ENCODE measurements around the gene HTD2. TPM values are rescaled to one million over a fixed set of nuclear protein-coding genes. Genes with fewer than 3 reads are reported as not detected.

The HTD2 gene
- total RNA-seq, 1 experiment from 2014 or later, result 13.5 TPM

GRCh38 chr3:58346368-58346767 is 40.0 kb downstream of the HTD2 start:
- Histone ChIP-seq H3K4me3 (replicated peaks in 1 of 2; ENCODE audit: low read depth in 1 of 2, low read length in 2 of 2) (no peak overlapping the region), H3K79me2 (ENCODE audit: insufficient read depth, low read length) (no peaks in the 10 kb centered on the region), H3K27ac (ENCODE audit: low read depth, low read length) (no peak overlapping the region), H3K9me3 (ENCODE audit: control insufficient read depth in 1 of 2, insufficient read depth in 1 of 2, low read depth in 1 of 2, low read length in 2 of 2) (no peaks in the 10 kb centered on the region), H3K4me2 (ENCODE audit: low read length) (no peak overlapping the region), H3K36me3 (ENCODE audit: control insufficient read depth in 1 of 2, insufficient read depth in 2 of 2, low read length in 2 of 2) (no peaks in the 10 kb centered on the region), H4K20me1 (ENCODE audit: insufficient read depth) (no peaks in the 10 kb centered on the region), H2AFZ (ENCODE audit: low read depth, low read length, poor library complexity, severe bottlenecking) (no peak overlapping the region), H3K4me1 (ENCODE audit: control insufficient read depth in 1 of 2, insufficient read depth in 2 of 2, low read length in 2 of 2) (peaks cover 5 to 10% of the 10 kb centered on the region in 2 experiments; a peak in 3 of 4 replicates), H3K9me2 (ENCODE audit: insufficient read depth) (no peaks in the 10 kb centered on the region), H3K9ac (ENCODE audit: low read length) (no peak overlapping the region), H3K27me3 (ENCODE audit: insufficient read depth, low read length) (no peaks in the 10 kb centered on the region)
- intact Hi-C loops (cut with micrococcal nuclease), result no loop called here
- no TSS peak for BruUV-seq (replicated peaks)
- ChIA-PET RAD21 (ENCODE audit: low non-redundant PET in 1 of 2, low total read pairs in 2 of 2, uncharacterized antibody in 2 of 2, unreplicated experiment in 2 of 2) (no interaction called here), CTCF (no interaction called here), POLR2A (no interaction called here)
- no peak for DNase-seq (ENCODE audit: low read depth, low spot score)
- TF ChIP-seq, protein P1, sequence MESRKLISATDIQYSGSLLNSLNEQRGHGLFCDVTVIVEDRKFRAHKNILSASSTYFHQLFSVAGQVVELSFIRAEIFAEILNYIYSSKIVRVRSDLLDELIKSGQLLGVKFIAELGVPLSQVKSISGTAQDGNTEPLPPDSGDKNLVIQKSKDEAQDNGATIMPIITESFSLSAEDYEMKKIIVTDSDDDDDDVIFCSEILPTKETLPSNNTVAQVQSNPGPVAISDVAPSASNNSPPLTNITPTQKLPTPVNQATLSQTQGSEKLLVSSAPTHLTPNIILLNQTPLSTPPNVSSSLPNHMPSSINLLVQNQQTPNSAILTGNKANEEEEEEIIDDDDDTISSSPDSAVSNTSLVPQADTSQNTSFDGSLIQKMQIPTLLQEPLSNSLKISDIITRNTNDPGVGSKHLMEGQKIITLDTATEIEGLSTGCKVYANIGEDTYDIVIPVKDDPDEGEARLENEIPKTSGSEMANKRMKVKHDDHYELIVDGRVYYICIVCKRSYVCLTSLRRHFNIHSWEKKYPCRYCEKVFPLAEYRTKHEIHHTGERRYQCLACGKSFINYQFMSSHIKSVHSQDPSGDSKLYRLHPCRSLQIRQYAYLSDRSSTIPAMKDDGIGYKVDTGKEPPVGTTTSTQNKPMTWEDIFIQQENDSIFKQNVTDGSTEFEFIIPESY (IDR thresholded peaks at IDR 0.05; ENCODE audit: extremely low read depth, insufficient replicate concordance, low read length), result no peak
- no peak for TF ChIP-seq POLR2A (IDR thresholded peaks at IDR 0.05; ENCODE audit: borderline replicate concordance, extremely low read depth, insufficient read depth, insufficient read length)
- no peak for TF ChIP-seq SRF (IDR thresholded peaks at IDR 0.05; ENCODE audit: low read depth)
- TF ChIP-seq ZFX (IDR thresholded peaks at IDR 0.05), result no peak
- no peak for TF ChIP-seq SP1 (IDR thresholded peaks at IDR 0.05; ENCODE audit: low read depth)
- TF ChIP-seq FOSL1 (IDR thresholded peaks at IDR 0.05; ENCODE audit: low read depth), result no peak
- no peak for TF ChIP-seq MAX (IDR thresholded peaks at IDR 0.05)
- ATAC-seq, result no peak

DNA sequence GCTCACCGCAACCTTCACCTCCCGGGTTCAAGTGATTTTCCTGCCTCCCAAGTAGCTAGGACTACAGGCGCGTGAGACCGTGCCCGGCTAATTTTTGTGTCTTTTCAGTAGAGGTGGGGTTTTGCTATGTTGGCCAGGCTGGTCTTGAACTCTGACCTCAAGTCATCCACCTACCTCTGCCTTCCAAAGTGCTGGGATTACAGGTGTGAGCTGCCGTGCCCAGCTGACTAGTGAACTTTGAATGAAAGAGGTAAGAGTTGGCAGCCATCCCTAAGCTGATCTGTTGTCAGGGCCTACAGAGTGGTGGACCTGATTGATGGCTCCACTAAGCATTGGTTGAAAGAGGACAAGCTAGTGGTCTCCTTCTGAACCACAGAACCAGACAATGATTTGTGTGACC is 41.7 kb downstream of the HTD2 start:
- no peak for ATAC-seq
- CTCF ChIA-PET, result interaction anchor here (0.7 kb wide), 1 partner anchor 41 kb away, joined by 3 read pairs; the partner anchor contains the start of gene HTD2
- Histone ChIP-seq H3K36me3 (ENCODE audit: control insufficient read depth in 1 of 2, insufficient read depth in 2 of 2, low read length in 2 of 2) (no peaks in the 10 kb centered on the region), H3K79me2 (ENCODE audit: insufficient read depth, low read length) (no peaks in the 10 kb centered on the region), H3K9me2 (ENCODE audit: insufficient read depth) (no peaks in the 10 kb centered on the region), H2AFZ (ENCODE audit: low read depth, low read length, poor library complexity, severe bottlenecking) (no peak overlapping the region), H3K9ac (ENCODE audit: low read length) (no peak overlapping the region), H3K27me3 (ENCODE audit: insufficient read depth, low read length) (no peaks in the 10 kb centered on the region), H3K4me3 (replicated peaks in 1 of 2; ENCODE audit: low read depth in 1 of 2, low read length in 2 of 2) (no peak overlapping the region), H3K4me1 (ENCODE audit: control insufficient read depth in 1 of 2, insufficient read depth in 2 of 2, low read length in 2 of 2) (peaks cover 10 to 11% of the 10 kb centered on the region in 2 experiments; a peak in 3 of 4 replicates), H3K4me2 (ENCODE audit: low read length) (no peak overlapping the region), H4K20me1 (ENCODE audit: insufficient read depth) (no peaks in the 10 kb centered on the region), H3K9me3 (ENCODE audit: control insufficient read depth in 1 of 2, insufficient read depth in 1 of 2, low read depth in 1 of 2, low read length in 2 of 2) (no peaks in the 10 kb centered on the region), H3K27ac (ENCODE audit: low read depth, low read length) (no peak overlapping the region)
- RAD21 ChIA-PET (ENCODE audit: low non-redundant PET in 1 of 2, low total read pairs in 2 of 2, uncharacterized antibody in 2 of 2, unreplicated experiment in 2 of 2), result no interaction called here
- TF ChIP-seq TCF7L2 (IDR thresholded peaks at IDR 0.05; ENCODE audit: borderline replicate concordance, extremely low read depth, insufficient read depth, insufficient read length), result no peak
- no peak for TF ChIP-seq CBX3 (IDR thresholded peaks at IDR 0.05; ENCODE audit: low read depth)
- no peak for TF ChIP-seq ELF1 (IDR thresholded peaks at IDR 0.05; ENCODE audit: borderline replicate concordance, low read depth)
- TF ChIP-seq ZFX (IDR thresholded peaks at IDR 0.05), result no peak
- no peak for DNase-seq (ENCODE audit: low read depth, low spot score)
- no TSS peak for BruUV-seq (replicated peaks)
- POLR2A ChIA-PET, result no interaction called here
- intact Hi-C loops (cut with micrococcal nuclease), result no loop called here
